BLaER1 treated with 17β-estradiol and CSF1 and Interleukin-3, amounts not matched to agents 10 nM and 100 nM (cell line): ENCODE results near the gene KHNYN.
"Not testable (repeated sequence)": the region's sequence is repeated elsewhere in the genome, so short reads cannot be mapped to it uniquely, and the experiment has no call there.

Experiments used
- H3K27ac ChIP-seq, 11 experiments: shearing (Covaris generic); formaldehyde crosslinking; 2 replicates each; pipeline ENCODE4 v1.8.1; 2022
- H3K27me3 ChIP-seq, 11 experiments: shearing (Covaris generic); formaldehyde crosslinking; 2 replicates each; pipeline ENCODE4 v1.8.1; 2022
- H3K36me3 ChIP-seq, 11 experiments: shearing (Covaris generic); formaldehyde crosslinking; 2 replicates each; pipeline ENCODE4 v1.8.1; 2022
- H3K4me1 ChIP-seq, 10 experiments: shearing (Covaris generic); formaldehyde crosslinking; 2 replicates each; pipeline ENCODE4 v1.8.1; 2022
- H3K4me2 ChIP-seq, 11 experiments: shearing (Covaris generic); formaldehyde crosslinking; 2 replicates each; pipeline ENCODE4 v1.8.1; 2022
- H3K4me3 ChIP-seq, 10 experiments: shearing (Covaris generic); formaldehyde crosslinking; 2 replicates each; pipeline ENCODE4 v1.8.1; 2022
- H3K9ac ChIP-seq, 11 experiments: shearing (Covaris generic); formaldehyde crosslinking; 2 replicates each; pipeline ENCODE4 v1.8.1; 2022
- H3K9me3 ChIP-seq, 11 experiments: shearing (Covaris generic); formaldehyde crosslinking; replicated peaks in 1 of 11; 2 replicates each; pipeline ENCODE4 v1.8.1; 2022
- H4K20me1 ChIP-seq, 11 experiments: shearing (Covaris generic); formaldehyde crosslinking; 2 replicates each; pipeline ENCODE4 v1.8.1; 2022
- Cebpa-rat ChIP-seq, 11 experiments: shearing (Covaris generic); IDR thresholded peaks; 2 replicates each; pipeline ENCODE4 v1.8.1; 2022

The KHNYN gene

DNA sequence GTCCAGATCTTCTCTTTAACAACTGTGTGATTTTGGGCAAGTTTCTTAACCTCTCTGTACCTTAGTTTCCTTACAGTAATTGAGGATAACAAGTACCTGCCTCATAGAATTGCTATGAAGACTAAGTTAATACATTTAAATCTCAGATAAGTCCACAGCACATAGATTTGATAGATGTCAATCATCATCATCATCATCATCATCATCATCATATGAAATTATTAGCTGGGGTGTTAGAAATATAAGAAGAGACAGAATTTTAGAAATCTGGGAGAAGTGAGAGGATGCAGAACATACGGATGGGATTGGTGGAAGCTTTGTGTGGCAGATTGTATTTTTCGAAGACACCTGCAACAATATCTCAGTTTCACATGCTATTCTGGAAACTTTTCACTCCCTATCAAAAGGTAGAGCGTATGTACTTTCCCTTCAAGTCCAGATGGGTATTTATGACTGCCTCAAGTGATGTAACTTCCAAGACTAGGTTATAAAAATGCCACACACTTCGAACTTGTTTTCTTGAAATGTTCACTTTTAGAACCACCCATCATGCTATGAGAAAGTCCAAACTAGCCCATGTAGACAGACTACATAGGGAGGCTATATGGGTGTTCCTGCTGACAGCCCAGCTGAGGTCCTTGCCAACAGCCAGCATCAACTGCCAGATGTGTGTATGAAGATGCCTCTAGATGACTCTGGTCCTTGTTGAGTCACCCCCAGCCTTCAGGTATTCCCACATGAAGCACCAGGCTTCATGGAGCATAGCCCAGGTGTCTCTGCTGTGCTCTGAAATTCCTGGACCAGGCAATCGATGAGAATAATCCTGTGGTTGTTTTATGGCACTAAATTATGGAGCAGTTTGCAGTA, 33.5 kb downstream of the KHNYN start:
- H3K9me3 ChIP-seq: 0 out of 22 replicates have a peak, but pooled peaks cover 0 to 5% (median 0%) of the 10 kb centered on the region in 11 experiments
- peaks cover 0 to 24% (median 12%) of the 10 kb centered on the region in 10 experiments; a peak in 15 of 20 replicates for H3K4me1 ChIP-seq
- H3K4me2 ChIP-seq: no peak overlapping the region
- TF ChIP-seq Cebpa-rat (IDR thresholded peaks at IDR 0.05): no peak
- no peaks in the 10 kb centered on the region for H3K27me3 ChIP-seq
- no peaks in the 10 kb centered on the region; a peak in 1 of 22 replicates for H3K36me3 ChIP-seq
- no peak overlapping the region for H3K27ac ChIP-seq
- H3K4me3 ChIP-seq: no peak overlapping the region
- H4K20me1 ChIP-seq: no peaks in the 10 kb centered on the region
- no peak overlapping the region for H3K9ac ChIP-seq

DNA sequence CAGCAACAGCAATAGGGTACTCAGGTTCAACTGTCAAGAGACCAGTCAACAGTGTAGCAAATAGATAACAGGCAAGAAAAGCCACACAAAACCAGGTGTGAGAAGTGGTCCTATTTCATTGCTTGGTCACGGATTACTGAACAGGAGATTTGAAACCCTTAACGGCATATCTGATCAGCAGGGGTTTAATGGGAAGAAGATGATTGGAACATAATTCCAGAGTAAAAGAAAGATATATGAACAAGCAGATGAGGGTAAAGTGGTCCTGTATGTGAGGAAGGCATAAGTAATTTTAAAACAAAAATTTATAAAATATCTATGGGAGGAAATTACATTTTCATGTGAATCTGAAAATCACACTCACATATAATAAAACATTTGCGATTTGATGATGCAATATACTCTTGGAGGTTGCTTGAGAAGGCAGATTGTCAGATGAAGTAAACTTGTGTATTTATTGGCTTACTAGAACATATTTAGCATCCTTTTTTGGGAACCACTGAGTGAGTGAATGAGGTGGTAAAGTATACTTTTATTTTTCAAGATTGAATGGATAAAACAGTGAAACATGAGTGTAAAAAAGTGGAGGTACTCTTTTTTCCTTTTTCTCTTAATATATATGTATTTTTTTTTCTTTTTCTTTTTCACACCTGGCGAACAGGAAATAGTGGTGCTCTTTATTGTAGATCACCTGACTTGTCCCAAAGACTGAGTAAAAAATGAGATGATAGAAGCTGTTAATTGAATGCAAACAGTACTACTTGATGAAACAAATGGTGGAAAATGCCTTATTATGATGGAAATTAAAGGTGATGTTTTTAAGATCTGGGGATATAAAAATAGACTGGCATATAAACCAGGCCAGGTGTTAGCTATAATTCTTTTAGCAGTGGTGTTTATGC, 34.4 kb downstream of the KHNYN start:
- no peak overlapping the region for H3K9ac ChIP-seq
- 0 out of 22 replicates have a peak, but pooled peaks cover 0 to 5% (median 0%) of the 10 kb centered on the region in 11 experiments for H3K9me3 ChIP-seq
- no peaks in the 10 kb centered on the region for H3K27me3 ChIP-seq
- no peak overlapping the region for H3K4me3 ChIP-seq
- no peak overlapping the region for H3K27ac ChIP-seq
- H3K36me3 ChIP-seq: no peaks in the 10 kb centered on the region; a peak in 1 of 22 replicates
- H4K20me1 ChIP-seq: no peaks in the 10 kb centered on the region
- TF ChIP-seq Cebpa-rat (IDR thresholded peaks at IDR 0.05): no peak
- no peak overlapping the region for H3K4me2 ChIP-seq
- peaks cover 0 to 15% (median 3%) of the 10 kb centered on the region in 10 experiments; a peak in 11 of 20 replicates for H3K4me1 ChIP-seq

DNA sequence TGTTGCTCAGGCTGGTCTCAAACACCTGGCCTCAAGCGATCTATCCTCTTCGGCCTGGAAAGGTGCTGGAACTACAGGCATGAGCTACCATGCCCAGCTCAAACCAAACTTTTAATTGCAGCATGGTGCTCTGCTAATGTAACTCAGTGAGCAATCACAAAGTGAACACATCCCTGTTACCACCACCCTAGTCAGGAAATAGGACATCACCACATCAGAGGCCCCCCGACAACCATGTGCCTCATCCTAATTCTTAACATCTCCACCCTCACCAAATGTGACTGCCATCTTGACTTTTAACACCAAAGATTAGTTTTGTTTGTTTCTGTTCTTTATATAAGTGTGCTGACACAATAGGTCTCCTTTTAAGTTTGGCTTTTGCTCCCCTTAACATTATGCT, 35.6 kb downstream of the KHNYN start:
- Histone ChIP-seq H3K9ac (no peak overlapping the region), H3K4me3 (no peak overlapping the region), H4K20me1 (no peaks in the 10 kb centered on the region), H3K27ac (no peak overlapping the region), H3K9me3 (0 out of 22 replicates have a peak, but pooled peaks cover 0 to 5% (median 0%) of the 10 kb centered on the region in 11 experiments), H3K4me1 (0 out of 20 replicates have a peak, but pooled peaks cover 0 to 5% (median 0%) of the 10 kb centered on the region in 10 experiments), H3K4me2 (no peak overlapping the region; a peak in 1 of 22 replicates), H3K27me3 (no peaks in the 10 kb centered on the region), H3K36me3 (no peaks in the 10 kb centered on the region; a peak in 1 of 22 replicates)
- no peak for TF ChIP-seq Cebpa-rat (IDR thresholded peaks at IDR 0.05)

DNA sequence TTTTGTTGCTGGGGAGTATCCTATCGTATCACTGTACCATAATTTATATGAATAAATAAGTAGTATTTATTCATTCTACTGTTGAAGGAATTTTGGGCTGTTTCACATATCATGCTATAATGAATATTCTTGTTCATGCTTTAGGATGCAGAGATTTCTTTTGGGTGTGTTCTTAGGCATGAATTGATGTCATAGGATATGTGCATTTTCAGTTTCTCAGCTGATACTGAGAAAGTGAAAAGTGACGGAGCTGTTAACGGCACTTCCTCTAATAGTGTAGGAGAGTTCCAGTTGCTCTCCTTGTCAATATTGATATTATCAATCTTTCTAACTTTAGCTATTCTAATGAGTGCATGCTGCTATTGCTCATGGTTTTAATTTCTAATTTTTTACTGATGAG, 36.1 kb downstream of the KHNYN start:
- 0 out of 22 replicates have a peak, but pooled peaks cover 0 to 5% (median 0%) of the 10 kb centered on the region in 11 experiments for H3K9me3 ChIP-seq
- H3K9ac ChIP-seq: no peak overlapping the region
- H3K4me2 ChIP-seq: no peak overlapping the region
- H3K4me3 ChIP-seq: no peak overlapping the region
- no peaks in the 10 kb centered on the region for H4K20me1 ChIP-seq
- H3K27me3 ChIP-seq: no peaks in the 10 kb centered on the region
- 0 out of 20 replicates have a peak, but pooled peaks cover 0 to 5% (median 0%) of the 10 kb centered on the region in 10 experiments for H3K4me1 ChIP-seq
- H3K36me3 ChIP-seq: no peaks in the 10 kb centered on the region; a peak in 1 of 22 replicates
- H3K27ac ChIP-seq: no peak overlapping the region
- TF ChIP-seq Cebpa-rat (IDR thresholded peaks at IDR 0.05): no peak

DNA sequence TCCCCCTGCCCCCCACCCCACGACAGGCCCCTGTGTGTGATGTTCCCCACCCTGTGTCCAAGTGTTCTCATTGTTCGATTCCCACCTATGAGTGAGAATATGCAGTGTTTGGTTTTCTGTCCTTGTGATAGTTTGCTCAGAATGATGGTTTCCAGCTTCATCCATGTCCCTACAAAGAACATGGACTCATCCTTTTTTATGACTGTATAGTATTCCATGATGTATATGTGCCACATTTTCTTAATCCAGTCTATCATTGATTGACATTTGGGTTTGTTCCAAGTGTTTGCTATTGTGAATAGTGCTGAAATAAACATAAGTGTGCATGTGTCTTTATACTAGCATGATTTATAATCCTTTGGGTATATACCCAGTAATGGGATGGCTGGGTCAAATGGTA, 40.7 kb downstream of the KHNYN start:
- not testable (repeated sequence) for H4K20me1 ChIP-seq, H3K27me3 ChIP-seq, H3K4me2 ChIP-seq, H3K27ac ChIP-seq, H3K36me3 ChIP-seq, H3K4me3 ChIP-seq, H3K4me1 ChIP-seq, H3K9ac ChIP-seq
- H3K9me3 ChIP-seq: peaks cover 0 to 29% (median 17%) of the 10 kb centered on the region in 11 experiments; a peak in 15 of 22 replicates

DNA sequence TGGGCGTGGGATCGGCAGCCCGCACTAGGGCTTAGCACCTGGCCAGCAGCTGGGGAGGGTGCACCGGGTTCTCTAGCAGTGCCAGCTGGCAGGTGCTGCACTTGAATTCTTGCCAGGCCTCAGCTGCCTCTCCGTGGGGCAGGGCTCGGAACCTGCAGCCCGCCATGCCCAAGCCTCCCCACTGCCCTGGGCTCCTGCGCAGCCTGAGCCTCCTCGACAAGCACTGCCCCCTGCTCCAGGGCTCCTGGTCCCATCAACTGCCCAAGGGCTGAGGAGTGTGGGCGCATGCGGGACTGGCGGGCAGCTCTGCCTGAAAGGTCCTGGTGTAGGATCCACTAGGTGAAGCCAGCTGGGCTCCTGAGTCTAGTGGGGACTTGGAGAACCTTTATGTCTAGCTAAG, 43.5 kb downstream of the KHNYN start:
- Histone ChIP-seq H4K20me1 (no peaks in the 10 kb centered on the region), H3K4me3 (no peak overlapping the region), H3K9me3 (peaks cover 0 to 29% (median 20%) of the 10 kb centered on the region in 11 experiments; a peak in 16 of 22 replicates), H3K4me1 (no peaks in the 10 kb centered on the region), H3K9ac (no peak overlapping the region), H3K27ac (no peak overlapping the region), H3K36me3 (no peaks in the 10 kb centered on the region), H3K27me3 (no peaks in the 10 kb centered on the region), H3K4me2 (no peak overlapping the region)
- no peak for TF ChIP-seq Cebpa-rat (IDR thresholded peaks at IDR 0.05)

DNA sequence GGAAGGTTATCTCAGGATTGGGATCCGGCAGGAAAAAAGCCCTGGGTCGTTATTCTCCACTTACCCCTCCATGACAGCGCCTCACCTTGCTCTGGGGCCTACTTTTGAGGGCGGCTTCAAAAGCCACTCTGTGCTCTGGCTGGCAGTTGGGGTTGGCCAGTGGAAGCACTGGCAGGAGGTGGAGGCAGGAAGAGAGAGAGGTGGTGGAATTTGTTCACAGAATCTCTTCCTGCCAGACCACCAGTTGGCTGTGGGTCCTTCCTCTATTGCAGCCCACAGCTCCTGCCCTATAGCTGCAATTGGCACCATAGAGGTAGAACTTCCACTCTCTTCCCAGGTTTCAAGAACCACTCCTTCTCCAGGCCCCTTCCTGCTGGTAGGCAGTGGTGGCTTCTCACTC, 45.5 kb downstream of the KHNYN start:
- H3K9me3 ChIP-seq: peaks cover 0 to 36% (median 24%) of the 10 kb centered on the region in 11 experiments; a peak in 19 of 22 replicates
- H3K36me3 ChIP-seq: no peaks in the 10 kb centered on the region
- no peak overlapping the region for H3K9ac ChIP-seq
- H4K20me1 ChIP-seq: no peaks in the 10 kb centered on the region
- no peak for TF ChIP-seq Cebpa-rat (IDR thresholded peaks at IDR 0.05)
- no peaks in the 10 kb centered on the region for H3K27me3 ChIP-seq
- H3K27ac ChIP-seq: no peak overlapping the region
- no peaks in the 10 kb centered on the region for H3K4me1 ChIP-seq
- H3K4me2 ChIP-seq: no peak overlapping the region
- no peak overlapping the region for H3K4me3 ChIP-seq

DNA sequence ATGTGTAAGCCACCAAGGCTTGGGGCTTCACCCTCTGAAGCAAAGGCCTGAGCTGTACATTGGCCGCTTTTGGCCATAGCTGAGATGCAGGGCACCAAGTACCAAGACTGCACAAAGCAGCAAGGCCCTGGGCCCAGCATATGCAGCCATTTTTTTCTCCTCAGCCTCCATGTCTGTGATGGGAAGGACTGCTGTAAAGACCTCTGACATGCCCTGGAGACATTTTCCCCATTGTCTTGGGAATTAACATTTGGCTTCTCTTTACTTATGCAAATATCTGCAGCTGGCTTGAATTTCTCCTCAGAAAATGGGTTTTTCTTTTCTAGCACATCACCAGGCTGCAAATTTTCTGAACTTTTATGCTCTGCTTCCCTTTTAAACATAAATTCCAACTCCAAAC, 50.2 kb downstream of the KHNYN start:
- not testable (repeated sequence) for H3K27me3 ChIP-seq, H3K4me2 ChIP-seq, H3K9ac ChIP-seq, H3K27ac ChIP-seq, H4K20me1 ChIP-seq, H3K36me3 ChIP-seq, H3K4me3 ChIP-seq
- peaks cover 0 to 16% (median 6%) of the 10 kb centered on the region in 11 experiments; a peak in 11 of 22 replicates for H3K9me3 ChIP-seq
- peaks cover 23 to 33% (median 26%) of the 10 kb centered on the region in 10 experiments for H3K4me1 ChIP-seq
